Limb (tissue), 2 donors: ENCODE results near the gene DDX5.
"Not testable (repeated sequence)": the region's sequence is repeated elsewhere in the genome, so short reads cannot be mapped to it uniquely, and the experiment has no call there.

Source experiments
- DNase-seq, 2 donors: peaks; one replicate each; pipeline ENCODE4 v3.0.0-alpha.2; 2016; ENCODE audit errors: extremely low spot score in 2 of 2

The DDX5 gene

DNA sequence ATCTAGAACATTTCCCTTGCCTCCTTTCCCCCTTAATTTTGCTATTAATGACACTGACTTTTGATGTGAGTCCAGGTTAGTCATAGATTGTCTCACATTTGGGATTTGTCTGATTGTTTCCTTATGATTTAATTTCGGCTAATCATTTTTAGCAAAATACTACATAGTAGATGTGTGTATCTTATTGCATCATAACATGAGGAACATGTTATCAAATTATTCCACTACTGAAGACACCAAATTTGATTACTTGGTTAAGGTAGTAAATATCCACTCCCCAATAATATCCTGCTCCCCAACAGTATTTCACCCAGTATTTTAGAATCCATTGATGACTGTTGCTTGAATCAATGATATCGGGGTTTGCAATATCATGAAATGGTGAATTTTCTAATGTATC is 12.0 kb downstream of the DDX5 start:
- DNase-seq, result no peak

DNA sequence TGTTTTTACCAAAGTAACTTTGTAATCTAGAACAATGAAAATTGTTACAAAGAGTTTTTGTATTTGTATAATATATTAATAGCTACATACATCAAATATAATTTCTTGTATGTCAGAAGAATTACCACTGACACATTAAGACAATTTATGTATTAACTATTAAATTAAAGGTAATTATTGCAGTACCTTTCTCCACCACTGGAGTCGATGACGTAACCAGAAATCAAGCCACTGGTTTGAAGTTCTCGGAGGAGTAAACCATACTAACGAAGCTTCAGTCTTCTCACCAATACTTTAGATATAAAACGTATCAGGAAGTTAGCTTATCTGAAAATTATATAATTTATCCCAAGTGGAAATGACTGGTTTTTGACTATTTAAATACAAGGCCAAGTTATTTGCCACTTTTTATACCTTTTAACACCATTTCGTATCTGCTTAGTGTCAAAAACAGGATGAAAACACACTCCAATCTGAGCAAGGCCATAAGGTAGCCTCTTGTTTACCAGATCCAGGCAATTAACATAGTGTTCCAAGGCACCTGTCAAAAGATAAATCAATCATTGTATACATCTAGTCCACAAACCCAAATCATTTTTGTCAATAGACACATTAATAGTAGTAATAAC is 13.5 kb downstream of the DDX5 start:
- DNase-seq, result no peak

DNA sequence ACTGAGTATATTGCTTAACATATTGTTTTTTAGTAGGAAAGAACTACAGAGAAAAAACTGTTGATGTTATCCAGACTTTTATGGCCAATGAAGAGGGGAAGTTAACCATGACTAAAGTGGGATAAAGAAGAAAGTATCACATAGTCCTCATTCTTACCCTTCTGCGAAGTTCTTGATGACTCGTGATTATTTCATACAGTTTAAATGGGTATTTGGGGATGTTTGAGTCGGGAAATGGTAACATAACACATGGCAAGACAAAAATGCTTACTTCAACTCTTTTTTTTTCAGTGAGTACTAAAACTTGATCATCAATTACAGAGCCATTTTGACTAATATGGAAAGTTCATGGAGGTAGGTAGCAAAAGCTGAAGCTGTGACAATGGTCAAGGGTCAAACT is 14.1 kb downstream of the DDX5 start:
- DNase-seq, result no peak

- no peak for DNase-seq
Measured at GRCh38 chr17:64491034-64491860, 14.8 kb downstream of the DDX5 start.

GRCh38 chr17:64488301-64488700 is 17.8 kb downstream of the DDX5 start:
- no peak for DNase-seq

DNA sequence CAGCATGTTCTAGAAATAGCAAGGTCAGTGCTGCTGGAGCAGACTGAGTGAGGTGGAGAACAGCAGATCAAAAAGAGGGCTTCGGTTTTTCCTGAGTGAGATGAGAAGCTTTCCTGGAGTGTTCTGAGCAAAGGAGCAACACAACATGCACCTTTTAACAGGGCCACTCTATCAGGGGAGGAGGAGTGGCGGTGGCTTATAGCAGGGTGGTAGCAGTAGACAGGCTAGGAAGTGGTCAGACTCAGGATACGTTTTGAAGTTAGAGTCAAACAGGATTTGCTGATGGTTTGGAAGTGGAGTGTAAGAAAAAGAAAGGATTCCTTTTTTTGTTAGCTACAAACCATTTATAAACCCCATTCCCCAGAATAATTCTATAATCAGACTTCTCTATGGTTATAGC is 21.7 kb downstream of the DDX5 start:
- DNase-seq, result no peak

- DNase-seq, result no peak
Measured at GRCh38 chr17:64480951-64481350, 25.1 kb downstream of the DDX5 start.

- DNase-seq, result no peak
Measured at GRCh38 chr17:64477849-64478248, 28.2 kb downstream of the DDX5 start.

- no peak for DNase-seq
Measured at GRCh38 chr17:64472564-64472963, 33.5 kb downstream of the DDX5 start.

DNA sequence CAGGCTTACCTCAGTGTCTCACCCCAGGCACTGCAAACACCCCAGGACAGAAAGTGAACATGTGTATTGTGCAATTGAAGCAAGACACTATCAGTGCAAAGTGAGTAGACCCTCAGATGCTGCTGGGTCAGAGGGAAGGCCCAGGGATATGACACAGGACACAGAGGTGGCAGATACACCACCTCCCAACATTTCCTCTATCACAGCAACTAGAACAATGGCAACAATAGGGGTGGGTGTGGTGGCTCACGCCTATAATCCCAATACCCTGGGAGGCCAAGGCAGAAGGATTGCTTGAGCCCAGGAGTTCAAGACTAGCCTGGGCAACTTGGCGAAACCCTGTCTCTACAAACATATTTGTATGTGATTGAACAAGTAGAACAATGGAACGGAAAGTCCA is 34.6 kb downstream of the DDX5 start:
- DNase-seq, result no peak

DNA sequence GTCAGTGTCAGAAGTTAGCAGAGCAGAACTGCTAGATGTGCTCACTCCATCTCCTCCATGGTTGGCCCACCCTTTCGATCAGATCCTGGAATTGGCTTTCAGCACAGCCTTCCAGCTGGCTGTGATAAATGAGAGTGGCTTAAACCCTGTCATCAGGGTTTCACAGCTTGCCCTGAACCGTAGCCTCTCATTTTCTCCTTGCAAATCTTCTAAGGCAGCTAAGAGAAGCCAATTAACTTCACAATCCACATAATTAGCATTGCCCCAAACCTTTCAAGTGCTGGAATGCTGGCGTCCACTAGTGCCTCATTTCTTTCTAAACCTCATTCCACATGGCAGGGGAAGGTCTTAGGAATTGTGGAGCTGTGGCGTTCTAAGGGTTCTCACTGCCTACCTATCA is 35.5 kb downstream of the DDX5 start:
- no peak for DNase-seq

DNA sequence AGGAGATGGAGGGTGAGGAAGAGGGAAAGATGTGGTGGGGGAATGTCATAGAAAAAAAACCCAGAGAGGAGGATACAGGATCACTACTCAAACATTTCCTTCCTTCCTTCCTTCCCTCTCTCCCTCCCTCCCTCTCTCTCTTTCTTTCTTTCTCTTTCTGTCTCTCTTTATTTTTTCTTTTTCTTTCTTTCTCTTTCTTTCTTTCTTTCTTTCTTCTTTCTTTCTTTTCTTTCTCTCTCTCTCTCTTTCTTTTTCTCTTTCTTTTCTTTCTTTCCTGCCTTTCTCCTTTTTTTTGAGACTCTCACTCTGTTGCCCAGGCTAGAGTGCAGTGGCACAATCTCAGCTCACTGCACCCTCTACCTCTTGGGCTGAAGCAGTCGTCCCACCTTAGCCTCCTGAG is 39.3 kb downstream of the DDX5 start:
- DNase-seq, result not testable (repeated sequence)

GRCh38 chr17:64466019-64466735 is 39.9 kb downstream of the DDX5 start:
- no peak for DNase-seq

GRCh38 chr17:64461788-64462187 is 44.3 kb downstream of the DDX5 start:
- DNase-seq, result no peak

DNA sequence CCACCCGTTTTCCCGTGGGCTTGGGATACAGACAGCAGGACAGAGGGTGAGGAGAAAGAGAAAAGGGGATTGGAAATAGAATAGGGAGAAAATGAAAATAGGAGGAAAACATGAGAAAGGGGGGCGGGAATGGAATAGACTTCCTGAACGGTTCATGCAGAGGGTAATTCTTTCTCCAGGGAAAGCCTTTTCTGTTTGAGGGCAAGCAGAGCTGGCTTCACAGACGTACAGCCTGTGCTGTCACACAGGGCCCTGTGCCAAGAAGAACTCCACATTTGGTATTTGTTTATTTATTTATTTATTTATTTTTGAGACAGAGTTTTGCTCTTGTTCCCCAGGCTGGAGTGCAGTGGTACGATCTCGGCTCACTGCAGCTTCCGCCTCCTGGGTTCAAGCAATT is 45.1 kb downstream of the DDX5 start:
- DNase-seq, result peak in 1 of 2 donors; percentile 26

- DNase-seq, result not testable (repeated sequence)
Measured at GRCh38 chr17:64459818-64460217, 46.3 kb downstream of the DDX5 start.

DNA sequence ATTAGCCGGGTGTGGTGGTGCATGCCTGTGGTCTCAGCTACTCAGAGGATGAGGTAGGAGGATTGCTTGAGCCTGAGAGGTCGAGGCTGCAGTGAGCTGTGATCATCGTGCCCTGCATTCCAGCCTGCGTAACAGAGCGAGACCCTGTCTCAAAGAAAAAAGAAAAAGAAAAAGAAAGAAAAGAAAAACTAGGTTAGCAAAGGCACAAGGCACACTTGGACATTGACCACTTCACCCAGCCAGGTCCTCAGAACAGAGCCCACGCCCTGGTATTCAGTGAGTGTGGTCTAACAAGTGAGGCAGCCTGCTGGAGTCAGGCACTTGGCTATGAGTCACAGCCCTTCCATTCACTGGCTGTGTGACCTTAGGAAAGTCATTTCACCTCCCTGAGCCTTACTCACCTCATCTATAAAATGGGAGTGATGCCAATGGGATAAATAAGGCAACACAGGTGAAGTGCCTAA is 46.8 kb downstream of the DDX5 start:
- no peak for DNase-seq

- no peak for DNase-seq
Measured at GRCh38 chr17:64458756-64459155, 47.3 kb downstream of the DDX5 start.

- DNase-seq, result no peak
Measured at GRCh38 chr17:64457156-64457555, 48.9 kb downstream of the DDX5 start.

- DNase-seq, result no peak
Measured at GRCh38 chr17:64455993-64456885, 49.9 kb downstream of the DDX5 start.

DNA sequence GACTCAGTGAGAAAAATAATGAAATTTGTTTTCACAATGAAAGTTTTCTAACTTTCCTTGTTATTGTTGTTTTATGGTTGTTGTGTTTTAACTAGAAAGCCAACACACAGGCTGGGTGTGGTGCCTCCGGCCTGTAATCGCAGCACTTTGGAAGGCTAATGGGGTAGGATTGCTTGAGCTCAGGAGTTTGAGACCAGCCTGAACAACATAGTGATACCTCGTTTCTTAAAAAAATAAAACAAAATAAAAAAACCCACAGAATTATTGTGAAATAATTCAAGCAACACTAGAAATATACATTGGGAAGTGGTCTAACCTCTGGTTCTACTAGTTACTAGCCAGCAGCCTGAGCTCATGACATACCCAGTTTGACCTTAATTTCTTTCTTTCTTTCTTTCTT is 56.5 kb downstream of the DDX5 start:
- DNase-seq, result no peak
